ENCODE data around the gene NHLRC2. TPM values are rescaled to one million over a fixed set of nuclear protein-coding genes. Genes with fewer than 3 reads are reported as not detected.
"Not testable (repeated sequence)": the region's sequence is repeated elsewhere in the genome, so short reads cannot be mapped to it uniquely, and the experiment has no call there.

The NHLRC2 gene, protein sequence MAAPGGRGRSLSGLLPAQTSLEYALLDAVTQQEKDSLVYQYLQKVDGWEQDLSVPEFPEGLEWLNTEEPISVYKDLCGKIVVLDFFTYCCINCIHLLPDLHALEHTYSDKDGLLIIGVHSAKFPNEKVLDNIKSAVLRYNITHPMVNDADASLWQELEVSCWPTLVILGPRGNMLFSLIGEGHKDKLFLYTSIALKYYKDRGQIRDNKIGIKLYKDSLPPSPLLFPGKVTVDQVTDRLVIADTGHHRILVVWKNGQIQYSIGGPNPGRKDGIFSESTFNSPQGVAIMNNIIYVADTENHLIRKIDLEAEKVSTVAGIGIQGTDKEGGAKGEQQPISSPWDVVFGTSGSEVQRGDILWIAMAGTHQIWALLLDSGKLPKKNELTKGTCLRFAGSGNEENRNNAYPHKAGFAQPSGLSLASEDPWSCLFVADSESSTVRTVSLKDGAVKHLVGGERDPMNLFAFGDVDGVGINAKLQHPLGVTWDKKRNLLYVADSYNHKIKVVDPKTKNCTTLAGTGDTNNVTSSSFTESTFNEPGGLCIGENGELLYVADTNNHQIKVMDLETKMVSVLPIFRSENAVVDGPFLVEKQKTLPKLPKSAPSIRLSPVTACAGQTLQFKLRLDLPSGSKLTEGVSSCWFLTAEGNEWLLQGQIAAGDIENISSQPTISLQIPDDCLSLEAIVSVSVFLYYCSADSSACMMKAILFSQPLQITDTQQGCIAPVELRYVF
- total RNA-seq (10 to 100 TPM; 38.0 to 71.7 (median 43.9) TPM), polyA plus RNA-seq (1 to 10 TPM; 5.8 to 9.0 TPM)
- long read RNA-seq, donor 1, partial matches to known transcripts = 9 of 17 reads
- long read RNA-seq, donor 1, other reads (novel, unspliced or antisense) = 6 of 17 reads
- long read RNA-seq, donor 2, full-length matches to known transcripts = 2 of 2 reads
- long read RNA-seq, donor 2, partial matches to known transcripts = 0 of 2 reads
- long read RNA-seq, donor 2, other reads (novel, unspliced or antisense) = 0 of 2 reads
- long read RNA-seq, donor 3, full-length matches to known transcripts = 1 of 6 reads
- long read RNA-seq, donor 3, partial matches to known transcripts = 0 of 6 reads
- long read RNA-seq, donor 3, other reads (novel, unspliced or antisense) = 5 of 6 reads

DNA sequence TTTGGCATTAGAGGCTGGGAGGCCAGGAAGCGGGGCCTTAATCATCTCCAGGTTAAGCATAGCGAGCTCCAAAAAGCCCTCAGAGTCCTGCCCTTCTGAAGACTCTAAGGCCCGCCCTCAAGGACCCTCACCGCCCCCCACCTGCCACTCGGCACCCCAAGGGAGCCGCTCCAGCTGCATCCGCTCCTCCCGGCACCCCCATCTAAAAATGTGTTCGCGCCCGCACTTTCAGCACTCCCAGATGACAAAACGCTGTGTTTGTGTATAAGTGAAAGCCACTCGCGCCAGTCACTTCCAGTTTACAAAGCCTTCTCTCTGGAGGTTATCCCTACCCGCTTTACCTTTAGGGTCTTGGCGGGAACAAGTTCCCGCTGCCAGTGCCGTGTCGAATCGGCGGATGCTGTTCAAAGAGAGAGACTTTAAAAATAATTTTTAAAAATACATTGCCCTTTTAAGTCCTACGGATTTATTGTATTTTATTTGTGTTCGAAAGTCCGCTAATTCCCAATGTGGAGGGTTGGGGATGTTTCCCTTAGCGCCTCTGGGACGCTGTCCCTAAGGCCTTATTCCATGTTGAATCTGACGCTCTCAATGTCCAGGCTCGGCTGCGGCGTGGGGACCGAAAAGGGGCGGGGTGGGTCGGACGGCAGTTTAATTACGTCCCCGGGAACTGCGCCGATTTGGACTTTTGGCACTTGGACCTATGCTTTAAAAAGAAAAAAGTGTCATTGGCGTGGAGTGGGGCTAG, at the start of gene NHLRC2, which contains the start of gene DCLRE1A:
Gene NHLRC2, plus strand, starts transcription at position 649 of the 748 bp plus-strand sequence. CDS start 212 bp downstream, outside the sequence.
Gene DCLRE1A, minus strand, starts transcription at position 70 of the 748 bp plus-strand sequence. CDS start 900 bp downstream, outside the sequence.
- no peaks in the 10 kb centered on the region for H3K27me3 ChIP-seq
- peak within 1 kb of the TSS; percentile 90 for H3K4me3 ChIP-seq
- H3K27ac ChIP-seq = peak within 1 kb of the TSS; percentile 83
- no peaks in the 10 kb centered on the region for H3K36me3 ChIP-seq
- no peaks in the 10 kb centered on the region for H3K9me3 ChIP-seq
- intact Hi-C loops (cut with DNase I) = no loop called here
- TF ChIP-seq, protein P1, sequence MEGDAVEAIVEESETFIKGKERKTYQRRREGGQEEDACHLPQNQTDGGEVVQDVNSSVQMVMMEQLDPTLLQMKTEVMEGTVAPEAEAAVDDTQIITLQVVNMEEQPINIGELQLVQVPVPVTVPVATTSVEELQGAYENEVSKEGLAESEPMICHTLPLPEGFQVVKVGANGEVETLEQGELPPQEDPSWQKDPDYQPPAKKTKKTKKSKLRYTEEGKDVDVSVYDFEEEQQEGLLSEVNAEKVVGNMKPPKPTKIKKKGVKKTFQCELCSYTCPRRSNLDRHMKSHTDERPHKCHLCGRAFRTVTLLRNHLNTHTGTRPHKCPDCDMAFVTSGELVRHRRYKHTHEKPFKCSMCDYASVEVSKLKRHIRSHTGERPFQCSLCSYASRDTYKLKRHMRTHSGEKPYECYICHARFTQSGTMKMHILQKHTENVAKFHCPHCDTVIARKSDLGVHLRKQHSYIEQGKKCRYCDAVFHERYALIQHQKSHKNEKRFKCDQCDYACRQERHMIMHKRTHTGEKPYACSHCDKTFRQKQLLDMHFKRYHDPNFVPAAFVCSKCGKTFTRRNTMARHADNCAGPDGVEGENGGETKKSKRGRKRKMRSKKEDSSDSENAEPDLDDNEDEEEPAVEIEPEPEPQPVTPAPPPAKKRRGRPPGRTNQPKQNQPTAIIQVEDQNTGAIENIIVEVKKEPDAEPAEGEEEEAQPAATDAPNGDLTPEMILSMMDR (IDR thresholded peaks at IDR 0.05) = no peak
- TF ChIP-seq POLR2A (IDR thresholded peaks at IDR 0.05) = peak; percentile 37
- DNase-seq = peak; percentile 72 to 84 (median 78)
- peaks cover 6% of the 10 kb centered on the region for H3K4me1 ChIP-seq (ENCODE audit: insufficient read depth)
- WGBS, 3 donors = 0% methylated on average over 39 of the region's 39 CpGs

DNA sequence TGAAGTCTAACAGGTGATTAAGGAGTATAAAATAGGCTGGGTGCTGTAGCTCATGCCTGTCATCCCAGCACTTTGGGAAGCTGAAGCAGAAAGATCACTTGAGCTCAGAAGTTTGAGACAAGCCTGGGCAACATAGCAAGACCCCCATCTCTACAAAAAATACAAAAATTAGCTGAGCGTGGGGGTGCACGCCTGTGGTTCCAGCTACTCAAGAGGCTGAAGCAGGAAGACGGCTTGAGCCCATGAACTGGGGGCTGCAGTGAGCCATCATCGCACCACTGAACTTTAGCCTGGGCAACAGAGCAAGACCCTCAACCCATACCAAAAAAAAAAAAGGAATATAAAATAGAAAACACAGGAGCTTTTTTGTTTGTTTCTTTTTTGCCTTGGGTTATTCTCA, 48.0 kb upstream of the NHLRC2 start:
- Histone ChIP-seq H3K36me3 (no peaks in the 10 kb centered on the region), H3K4me3 (no peak overlapping the region), H3K4me1 (ENCODE audit: insufficient read depth) (no peaks in the 10 kb centered on the region), H3K27me3 (no peaks in the 10 kb centered on the region), H3K9me3 (no peaks in the 10 kb centered on the region), H3K27ac (no peak overlapping the region)
- no peak for TF ChIP-seq POLR2A (IDR thresholded peaks at IDR 0.05)
- TF ChIP-seq EP300 (IDR thresholded peaks at IDR 0.05) = no peak
- 93 to 96% (median 96%) methylated on average over 4 of the region's 4 CpGs for WGBS, 3 donors
- no peak for DNase-seq
- intact Hi-C loops (cut with DNase I) = no loop called here

DNA sequence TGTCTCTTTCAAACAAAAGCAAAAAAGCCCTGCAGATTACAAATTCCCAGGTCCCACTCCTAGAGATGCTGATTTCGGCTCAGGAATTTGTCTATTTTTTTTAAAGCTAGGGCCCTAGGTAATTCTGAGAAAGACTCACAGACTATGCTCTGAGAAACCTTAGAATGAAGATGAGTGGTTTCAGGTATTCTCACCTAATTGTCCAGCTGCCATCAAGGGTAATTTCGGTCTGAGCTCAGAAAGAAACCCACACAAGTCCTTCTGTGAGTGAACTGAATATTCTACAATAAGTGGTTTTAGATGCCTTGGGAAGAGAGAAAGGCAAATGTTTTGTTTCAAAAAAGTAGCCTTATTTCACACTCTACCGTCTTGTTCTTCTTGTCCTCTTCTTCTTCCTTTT, 46.3 kb upstream of the NHLRC2 start:
- intact Hi-C loops (cut with DNase I) = no loop called here
- WGBS, 3 donors = 71 to 81% (median 76%) methylated on average over 3 of the region's 3 CpGs

DNA sequence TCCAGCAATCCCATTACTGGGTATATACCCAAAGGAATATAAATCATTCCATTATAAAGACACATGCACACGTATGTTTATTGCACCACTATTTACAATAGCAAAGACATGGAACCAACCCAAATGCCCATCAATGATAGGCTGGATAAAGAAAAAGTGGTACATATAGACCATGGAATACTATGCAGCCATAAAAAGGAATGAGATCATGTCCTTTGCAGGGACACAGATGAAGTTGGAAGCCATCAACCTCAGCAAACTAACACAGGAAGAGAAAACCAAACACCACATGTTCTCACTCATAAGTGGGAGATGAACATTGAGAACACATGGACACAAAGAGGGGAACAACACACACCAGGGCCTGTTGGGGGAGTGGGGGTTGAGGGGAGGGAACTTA, 39.8 kb upstream of the NHLRC2 start:
- H3K4me1 ChIP-seq (ENCODE audit: insufficient read depth); H3K36me3 ChIP-seq; intact Hi-C loops (cut with DNase I); H3K27me3 ChIP-seq; H3K9me3 ChIP-seq; DNase-seq; H3K4me3 ChIP-seq; H3K27ac ChIP-seq: not testable (repeated sequence)
- WGBS, 3 donors = 76 to 87% (median 84%) methylated on average over 1 of the region's 1 CpG

More for the DNA sequence above, 46.3 kb upstream of the NHLRC2 start:
- Histone ChIP-seq H3K36me3 (no peaks in the 10 kb centered on the region), H3K4me3 (no peak overlapping the region), H3K4me1 (ENCODE audit: insufficient read depth) (no peaks in the 10 kb centered on the region), H3K27ac (no peak overlapping the region), H3K27me3 (no peaks in the 10 kb centered on the region), H3K9me3 (no peaks in the 10 kb centered on the region)
- TF ChIP-seq POLR2A (IDR thresholded peaks at IDR 0.05) = no peak
- TF ChIP-seq, protein P1 (IDR thresholded peaks at IDR 0.05) = no peak
- TF ChIP-seq EP300 (IDR thresholded peaks at IDR 0.05) = no peak
- no peak for DNase-seq

All from ovary (tissue), 10 donors.